IMR-90 (cell line): ENCODE data around the gene PRKN. TPM values are rescaled to one million over a fixed set of nuclear protein-coding genes. Genes with fewer than 3 reads are reported as not detected.

ENCODE experiments used
- ATAC-seq: fragments of 200-7000 bp; cut with Tn5 transposase; 2 replicates; pipeline ENCODE4 v1.9.1; 2020; ENCODE audit warnings: low read depth, mild to moderate bottlenecking, moderate library complexity
- BruUV-seq: library from RNA; stranded (reverse); fragments of 400-500 nt; replicated peaks from 2 replicates; lab custom pipeline; 2021; lab: Mats Ljungman, UMichigan
- CTCF ChIA-PET: fragments of 300-600 bp; formaldehyde crosslinking; extraction: SDS; loops from one replicate; lab custom pipeline; 2021; ENCODE audit warnings: antibody characterized with exemption; lab: Yijun Ruan, JAX
- POLR2A ChIA-PET: fragments of 300-600 bp; sonication (Branson Sonifier 250); formaldehyde crosslinking; loops from one replicate; lab custom pipeline; 2022; ENCODE audit warnings: antibody characterized with exemption; ENCODE audit not compliant: unreplicated experiment; lab: Charles Lee
- DNase-seq: peaks from one replicate; pipeline ENCODE4 v3.0.0; 2013
- H2AFZ ChIP-seq: replicated peaks from 2 replicates; pipeline ENCODE3; 2013; ENCODE audit warnings: low read length, mild to moderate bottlenecking; ENCODE audit not compliant: poor library complexity
- H2AK5ac ChIP-seq: 2 replicates; pipeline ENCODE4 v1.6.1; 2013; ENCODE audit warnings: low read depth, low read length, inconsistent platforms
- H2AK9ac ChIP-seq: replicated peaks from 2 replicates; pipeline ENCODE3; 2013; ENCODE audit warnings: mild to moderate bottlenecking, low read depth, low read length, moderate library complexity; ENCODE audit not compliant: poor library complexity
- H2BK120ac ChIP-seq: 2 replicates; pipeline ENCODE4 v1.6.1; 2013; ENCODE audit warnings: low read depth, low read length, inconsistent platforms
- H2BK15ac ChIP-seq: 3 replicates; pipeline ENCODE4 v1.6.1; 2013; ENCODE audit warnings: low read depth, low read length, inconsistent platforms
- H2BK20ac ChIP-seq: 2 replicates; pipeline ENCODE4 v1.6.1; 2013; ENCODE audit warnings: low read depth, mild to moderate bottlenecking, inconsistent platforms, low read length, moderate library complexity
- H2BK5ac ChIP-seq: 2 replicates; pipeline ENCODE4 v1.6.1; 2013; ENCODE audit warnings: mild to moderate bottlenecking, low read depth, low read length, inconsistent platforms; ENCODE audit not compliant: poor library complexity, severe bottlenecking
- H3K14ac ChIP-seq: replicated peaks from 2 replicates; pipeline ENCODE4 v1.6.1; 2013; ENCODE audit warnings: low read depth, low read length, inconsistent platforms
- H3K18ac ChIP-seq: 2 replicates; pipeline ENCODE4 v1.6.1; 2013; ENCODE audit warnings: low read depth, low read length, control low read depth
- H3K23ac ChIP-seq: 2 replicates; pipeline ENCODE4 v1.6.1; 2013; ENCODE audit warnings: low read depth, low read length, inconsistent platforms
- H3K27ac ChIP-seq: 2 replicates; pipeline ENCODE4 v1.5.1; 2013; ENCODE audit warnings: mild to moderate bottlenecking, control low read depth, low read length; ENCODE audit not compliant: insufficient read depth
- H3K27me3 ChIP-seq: 2 replicates; pipeline ENCODE4 v1.6.1; 2013; ENCODE audit warnings: low read length; ENCODE audit not compliant: control insufficient read depth, insufficient read depth
- H3K36me3 ChIP-seq: 2 replicates; pipeline ENCODE4 v1.6.1; 2013; ENCODE audit warnings: low read length, mixed read lengths; ENCODE audit not compliant: control insufficient read depth, insufficient read depth
- H3K4ac ChIP-seq: 2 replicates; pipeline ENCODE4 v1.6.1; 2013; ENCODE audit warnings: low read depth, low read length, inconsistent platforms
- H3K4me1 ChIP-seq: 2 replicates; pipeline ENCODE4 v1.6.1; 2013; ENCODE audit warnings: low read length, mixed read lengths; ENCODE audit not compliant: control insufficient read depth, insufficient read depth
- H3K4me2 ChIP-seq: 2 replicates; pipeline ENCODE4 v1.6.1; 2013; ENCODE audit warnings: low read depth, mild to moderate bottlenecking, control low read depth, low read length, moderate library complexity
- H3K4me3 ChIP-seq: 2 replicates; pipeline ENCODE4 v1.5.1; 2013; ENCODE audit warnings: low read depth, mild to moderate bottlenecking, control low read depth, low read length, moderate library complexity; ENCODE audit not compliant: insufficient read depth
- H3K56ac ChIP-seq: 2 replicates; pipeline ENCODE4 v1.6.1; 2013; ENCODE audit warnings: low read length, inconsistent platforms; ENCODE audit not compliant: insufficient read depth; ENCODE audit errors: extremely low read depth
- H3K79me1 ChIP-seq, 2 experiments: 2 replicates each; pipeline ENCODE4 v1.6.1; 2013; ENCODE audit warnings: low read length in 2 of 2, inconsistent platforms in 1 of 2, low read depth in 1 of 2
- H3K9ac ChIP-seq: 2 replicates; pipeline ENCODE4 v1.6.1; 2013; ENCODE audit warnings: low read depth, low read length, control low read depth
- H3K9me1 ChIP-seq: 2 replicates; pipeline ENCODE4 v1.6.1; 2013; ENCODE audit warnings: low read length, inconsistent platforms; ENCODE audit not compliant: insufficient read depth
- H3K9me3 ChIP-seq: 2 replicates; pipeline ENCODE4 v1.6.1; 2013; ENCODE audit warnings: low read length; ENCODE audit not compliant: control insufficient read depth, insufficient read depth
- H4K20me1 ChIP-seq: 2 replicates; pipeline ENCODE4 v1.6.1; 2013; ENCODE audit warnings: low read length, inconsistent platforms; ENCODE audit not compliant: insufficient read depth
- H4K5ac ChIP-seq: 2 replicates; pipeline ENCODE4 v1.6.1; 2013; ENCODE audit warnings: mild to moderate bottlenecking, low read depth, low read length, control low read depth
- H4K8ac ChIP-seq, 2 experiments: 2 replicates each; pipeline ENCODE4 v1.6.1; 2013; ENCODE audit warnings: low read depth in 2 of 2, low read length in 2 of 2, control low read depth in 1 of 2, inconsistent platforms in 1 of 2
- H4K91ac ChIP-seq: 2 replicates; pipeline ENCODE4 v1.6.1; 2013; ENCODE audit warnings: low read depth, low read length, inconsistent platforms; ENCODE audit not compliant: insufficient read depth
- BHLHE40 ChIP-seq: fragments of 150-350 bp; IDR thresholded peaks from 2 replicates; pipeline ENCODE4 v1.6.1; 2016; ENCODE audit warnings: mild to moderate bottlenecking, low read depth, low read length
- CEBPB ChIP-seq: IDR thresholded peaks from 2 replicates; pipeline ENCODE4 v1.6.1; 2012; ENCODE audit warnings: low read depth, low read length, improper control_type of control experiment
- CHD1 ChIP-seq: IDR thresholded peaks from 2 replicates; pipeline ENCODE4 v1.6.1; 2012; ENCODE audit warnings: low read depth, low read length, improper control_type of control experiment
- CTCF ChIP-seq: conservative IDR thresholded peaks from 2 replicates; pipeline ENCODE4 v1.5.1; 2012; ENCODE audit warnings: mild to moderate bottlenecking, low read depth, low read length, improper control_type of control experiment
- ELK1 ChIP-seq: fragments of 150-350 bp; IDR thresholded peaks from 2 replicates; pipeline ENCODE4 v1.6.1; 2016; ENCODE audit warnings: low read depth, mild to moderate bottlenecking, low read length, moderate library complexity, borderline replicate concordance
- FOS ChIP-seq: fragments of 150-350 bp; IDR thresholded peaks from 2 replicates; pipeline ENCODE4 v1.6.1; 2016; ENCODE audit warnings: low read depth, low read length
- MAFK ChIP-seq: IDR thresholded peaks from 2 replicates; pipeline ENCODE4 v1.6.1; 2012; ENCODE audit warnings: low read depth, low read length, improper control_type of control experiment
- MAZ ChIP-seq: IDR thresholded peaks from 2 replicates; pipeline ENCODE4 v1.6.1; 2012; ENCODE audit warnings: low read depth, mild to moderate bottlenecking, low read length, improper control_type of control experiment, moderate library complexity, borderline replicate concordance
- MXI1 ChIP-seq: IDR thresholded peaks from 2 replicates; pipeline ENCODE4 v1.6.1; 2012; ENCODE audit warnings: low read depth, mild to moderate bottlenecking, low read length, moderate library complexity, borderline replicate concordance
- NFE2L2 ChIP-seq: fragments of 150-350 bp; IDR thresholded peaks from 2 replicates; pipeline ENCODE4 v1.6.1; 2016; ENCODE audit warnings: low read depth, mild to moderate bottlenecking, low read length
- POLR2A ChIP-seq: IDR thresholded peaks from 2 replicates; pipeline ENCODE4 v1.6.1; 2012; ENCODE audit warnings: mild to moderate bottlenecking, low read depth, low read length
- RAD21 ChIP-seq: IDR thresholded peaks from 2 replicates; pipeline ENCODE4 v1.6.1; 2012; ENCODE audit warnings: low read length, improper control_type of control experiment
- RCOR1 ChIP-seq: IDR thresholded peaks from 2 replicates; pipeline ENCODE4 v1.6.1; 2012; ENCODE audit warnings: mild to moderate bottlenecking, low read length, improper control_type of control experiment; ENCODE audit not compliant: insufficient replicate concordance
- RFX5 ChIP-seq: IDR thresholded peaks from 2 replicates; pipeline ENCODE4 v1.8.0; 2012; ENCODE audit warnings: low read depth, mild to moderate bottlenecking, low read length, moderate library complexity
- SMC3 ChIP-seq: fragments of 150-350 bp; IDR thresholded peaks from 2 replicates; pipeline ENCODE4 v1.6.1; 2016; ENCODE audit warnings: low read depth, mild to moderate bottlenecking, antibody characterized with exemption, low read length, moderate library complexity
- WGBS, 2 experiments: methylation state at CpG; one replicate each; pipeline versions ENCODE4 v1.1.5 to v1.1.7; 2013; ENCODE audit warnings: missing lambda C conversion rate in 2 of 2; ENCODE audit not compliant: insufficient read length in 1 of 2; ENCODE audit errors: extremely low coverage in 2 of 2; 5-methylcytosine and 5-hydroxymethylcytosine counted together
- dilution Hi-C: fragments of 300-500 bp; cut with HindIII; formaldehyde crosslinking; loops from one replicate; pipeline ENCODE4 v1.14.3; 2018; ENCODE audit warnings: low sequenced_read_pairs; ENCODE audit not compliant: unreplicated experiment
- in situ Hi-C: fragments of 300-500 bp; cut with MboI; formaldehyde crosslinking; loops from 3 replicates; pipeline ENCODE4 v1.14.3; 2019; ENCODE audit warnings: low sequenced_read_pairs, inconsistent platforms, mixed read lengths
- intact Hi-C: fragments of 100-400 bp; cut with micrococcal nuclease; formaldehyde crosslinking; loops from 2 replicates; pipeline ENCODE4 v1.10.0; 2022
- polyA plus RNA-seq, 3 experiments: library from polyadenylated mRNA; depleted of rRNA; stranded (reverse); fragments of >200 nt; gene quantifications; 2 replicates each; pipeline ENCODE4 v1.2.3, GENCODE V29; 2012; ENCODE audit warnings: low replicate concordance in 1 of 3
- total RNA-seq: library from RNA; depleted of rRNA; stranded (reverse); fragments of >200 nt; gene quantifications from 2 replicates; pipeline ENCODE4 v1.2.3, GENCODE V29; 2012
- TF ChIP-seq, protein P1 (sequence below): fragments of 150-350 bp; IDR thresholded peaks from 2 replicates; pipeline ENCODE4 v1.6.1; 2017; ENCODE audit warnings: mild to moderate bottlenecking, antibody characterized with exemption, low read length, low read depth

Gene PRKN
- total and polyA plus RNA-seq, 2 of the 4 experiments (the other 2 are of a cell fraction): 0.15 to 0.18 TPM

DNA sequence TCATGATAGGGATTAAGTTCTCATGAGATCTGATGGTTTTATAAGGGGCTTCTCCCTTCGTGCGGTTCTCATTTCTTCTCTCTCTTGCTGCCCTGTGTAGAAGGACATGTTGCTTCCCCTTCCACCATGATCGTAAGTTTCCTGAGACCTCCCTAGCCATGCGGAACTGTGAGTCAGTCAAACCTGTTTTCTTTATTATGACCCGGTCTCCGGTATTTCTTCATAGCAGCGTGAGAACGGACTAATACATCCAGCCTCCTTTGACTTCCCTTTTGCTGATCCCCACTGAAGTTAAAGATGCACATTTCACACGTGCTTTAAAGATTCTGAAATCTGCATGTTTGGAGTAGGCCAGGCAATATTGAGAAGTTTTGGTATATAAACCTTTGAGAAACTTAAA is 543.1 kb downstream of the PRKN start:
- H3K36me3 ChIP-seq: no peaks in the 10 kb centered on the region
- no peaks in the 10 kb centered on the region for H3K9me1 ChIP-seq
- H3K56ac ChIP-seq: no peak overlapping the region
- no peak overlapping the region for H4K8ac ChIP-seq
- peaks cover 18% of the 10 kb centered on the region for H3K9me3 ChIP-seq
- no peak overlapping the region for H4K91ac ChIP-seq
- WGBS, 2 experiments: 87% methylated on average over 3 of the region's 9 CpGs; no CpG with 5 or more reads in 1 of the 2 experiments
- H3K27me3 ChIP-seq: no peaks in the 10 kb centered on the region
- no peak overlapping the region for H3K4me2 ChIP-seq
- H3K23ac ChIP-seq: no peak overlapping the region
- intact Hi-C loops: no loop called here
- in situ Hi-C loops: no loop called here
- H2BK5ac ChIP-seq: no peak overlapping the region
- H2AFZ ChIP-seq: no peak overlapping the region
- H2BK120ac ChIP-seq: no peak overlapping the region
- H3K4ac ChIP-seq: no peak overlapping the region
- H2BK20ac ChIP-seq: no peak overlapping the region
- H4K5ac ChIP-seq: no peak overlapping the region
- no peak overlapping the region for H3K18ac ChIP-seq
- H3K4me3 ChIP-seq: no peak overlapping the region
- TF ChIP-seq BHLHE40 (no peak), POLR2A (no peak), CTCF (no peak), RAD21 (no peak), RCOR1 (no peak), NFE2L2 (no peak), MAFK (no peak), SMC3 (no peak), CEBPB (no peak), ELK1 (no peak), MXI1 (no peak), MAZ (no peak), FOS (no peak), CHD1 (no peak), RFX5 (no peak)
- TF ChIP-seq, protein P1, sequence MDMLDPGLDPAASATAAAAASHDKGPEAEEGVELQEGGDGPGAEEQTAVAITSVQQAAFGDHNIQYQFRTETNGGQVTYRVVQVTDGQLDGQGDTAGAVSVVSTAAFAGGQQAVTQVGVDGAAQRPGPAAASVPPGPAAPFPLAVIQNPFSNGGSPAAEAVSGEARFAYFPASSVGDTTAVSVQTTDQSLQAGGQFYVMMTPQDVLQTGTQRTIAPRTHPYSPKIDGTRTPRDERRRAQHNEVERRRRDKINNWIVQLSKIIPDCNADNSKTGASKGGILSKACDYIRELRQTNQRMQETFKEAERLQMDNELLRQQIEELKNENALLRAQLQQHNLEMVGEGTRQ: no peak
- H3K9ac ChIP-seq: no peak overlapping the region
- dilution Hi-C loops: no loop called here
- H3K79me1 ChIP-seq: no peaks in the 10 kb centered on the region
- CTCF ChIA-PET: no interaction called here
- H2AK5ac ChIP-seq: no peak overlapping the region
- no peak overlapping the region for H3K14ac ChIP-seq
- no peaks in the 10 kb centered on the region for H3K4me1 ChIP-seq
- DNase-seq (no peak), ATAC-seq (no peak)
- H2BK15ac ChIP-seq: no peak overlapping the region
- BruUV-seq: no TSS peak
- H4K20me1 ChIP-seq: no peaks in the 10 kb centered on the region
- no peak overlapping the region for H2AK9ac ChIP-seq
- H3K27ac ChIP-seq: no peak overlapping the region
- POLR2A ChIA-PET: no interaction called here
